Measurements from ENCODE around the gene LARP4B. TPM values are rescaled to one million over a fixed set of nuclear protein-coding genes. Genes with fewer than 3 reads are reported as not detected.

Gene LARP4B
- total and polyA plus RNA-seq, 2 of the 13 experiments (the other 11 are each of a cell fraction or from before 2014, with no cell fraction given): 19.5 to 30.2 TPM

DNA sequence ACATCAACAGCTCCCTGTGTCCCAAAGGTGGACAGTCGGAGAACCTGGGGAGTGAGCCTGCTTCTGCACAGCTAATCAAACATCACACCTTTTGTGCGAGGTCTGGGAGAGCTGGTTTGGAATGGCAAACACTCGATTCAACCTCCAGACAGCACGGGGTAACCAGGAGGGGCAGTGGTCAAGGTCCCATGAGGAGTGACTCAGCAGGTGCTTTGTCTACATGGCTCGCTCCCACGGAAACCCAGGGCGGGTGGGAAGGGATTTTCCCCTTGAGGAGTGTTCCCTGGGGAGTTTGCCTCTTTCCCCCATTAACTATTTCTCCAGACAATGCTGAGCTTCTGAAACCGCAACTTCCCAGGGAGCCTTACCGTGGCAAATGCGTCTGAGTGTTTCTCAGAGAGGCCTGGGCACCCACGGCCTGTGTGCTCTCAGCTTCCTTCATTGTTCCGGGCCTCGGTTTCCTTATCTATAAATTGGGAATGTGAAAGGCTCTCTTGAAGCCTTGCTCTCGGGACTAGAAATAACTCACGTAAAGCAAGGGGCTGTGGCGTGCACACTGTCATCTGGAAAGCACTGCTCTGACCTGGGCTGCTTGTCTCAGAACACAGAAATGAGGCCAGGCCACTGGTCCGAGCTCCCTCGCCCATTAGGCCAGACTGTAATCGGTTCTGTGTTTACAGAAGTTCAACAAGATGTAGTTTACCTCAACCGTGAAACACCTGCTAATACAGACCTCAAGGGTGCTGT is 42.7 kb upstream of the LARP4B start (continued):
- TF ChIP-seq BATF2 (CRISPR knock-in tag; IDR thresholded peaks at IDR 0.05): no peak
- peak; percentile 85 for TF ChIP-seq MAX (IDR thresholded peaks at IDR 0.05)
- no peak for TF ChIP-seq ZKSCAN5 (CRISPR knock-in tag; IDR thresholded peaks at IDR 0.05)
- TF ChIP-seq YEATS2 (CRISPR knock-in tag; IDR thresholded peaks at IDR 0.05; ENCODE audit: borderline replicate concordance): peak; percentile 41; the same call in 1 of the 2 replicates
- no peak for TF ChIP-seq ZNF709 (CRISPR knock-in tag; IDR thresholded peaks at IDR 0.05)
- TF ChIP-seq IRF9 (CRISPR knock-in tag; IDR thresholded peaks at IDR 0.05; ENCODE audit: borderline replicate concordance): peak; percentile 85
- no peak for TF ChIP-seq CAMTA2 (CRISPR knock-in tag; IDR thresholded peaks at IDR 0.05; ENCODE audit: borderline replicate concordance)
- TF ChIP-seq HOXA5 (CRISPR knock-in tag; IDR thresholded peaks at IDR 0.05): no peak
- TF ChIP-seq, protein P1, sequence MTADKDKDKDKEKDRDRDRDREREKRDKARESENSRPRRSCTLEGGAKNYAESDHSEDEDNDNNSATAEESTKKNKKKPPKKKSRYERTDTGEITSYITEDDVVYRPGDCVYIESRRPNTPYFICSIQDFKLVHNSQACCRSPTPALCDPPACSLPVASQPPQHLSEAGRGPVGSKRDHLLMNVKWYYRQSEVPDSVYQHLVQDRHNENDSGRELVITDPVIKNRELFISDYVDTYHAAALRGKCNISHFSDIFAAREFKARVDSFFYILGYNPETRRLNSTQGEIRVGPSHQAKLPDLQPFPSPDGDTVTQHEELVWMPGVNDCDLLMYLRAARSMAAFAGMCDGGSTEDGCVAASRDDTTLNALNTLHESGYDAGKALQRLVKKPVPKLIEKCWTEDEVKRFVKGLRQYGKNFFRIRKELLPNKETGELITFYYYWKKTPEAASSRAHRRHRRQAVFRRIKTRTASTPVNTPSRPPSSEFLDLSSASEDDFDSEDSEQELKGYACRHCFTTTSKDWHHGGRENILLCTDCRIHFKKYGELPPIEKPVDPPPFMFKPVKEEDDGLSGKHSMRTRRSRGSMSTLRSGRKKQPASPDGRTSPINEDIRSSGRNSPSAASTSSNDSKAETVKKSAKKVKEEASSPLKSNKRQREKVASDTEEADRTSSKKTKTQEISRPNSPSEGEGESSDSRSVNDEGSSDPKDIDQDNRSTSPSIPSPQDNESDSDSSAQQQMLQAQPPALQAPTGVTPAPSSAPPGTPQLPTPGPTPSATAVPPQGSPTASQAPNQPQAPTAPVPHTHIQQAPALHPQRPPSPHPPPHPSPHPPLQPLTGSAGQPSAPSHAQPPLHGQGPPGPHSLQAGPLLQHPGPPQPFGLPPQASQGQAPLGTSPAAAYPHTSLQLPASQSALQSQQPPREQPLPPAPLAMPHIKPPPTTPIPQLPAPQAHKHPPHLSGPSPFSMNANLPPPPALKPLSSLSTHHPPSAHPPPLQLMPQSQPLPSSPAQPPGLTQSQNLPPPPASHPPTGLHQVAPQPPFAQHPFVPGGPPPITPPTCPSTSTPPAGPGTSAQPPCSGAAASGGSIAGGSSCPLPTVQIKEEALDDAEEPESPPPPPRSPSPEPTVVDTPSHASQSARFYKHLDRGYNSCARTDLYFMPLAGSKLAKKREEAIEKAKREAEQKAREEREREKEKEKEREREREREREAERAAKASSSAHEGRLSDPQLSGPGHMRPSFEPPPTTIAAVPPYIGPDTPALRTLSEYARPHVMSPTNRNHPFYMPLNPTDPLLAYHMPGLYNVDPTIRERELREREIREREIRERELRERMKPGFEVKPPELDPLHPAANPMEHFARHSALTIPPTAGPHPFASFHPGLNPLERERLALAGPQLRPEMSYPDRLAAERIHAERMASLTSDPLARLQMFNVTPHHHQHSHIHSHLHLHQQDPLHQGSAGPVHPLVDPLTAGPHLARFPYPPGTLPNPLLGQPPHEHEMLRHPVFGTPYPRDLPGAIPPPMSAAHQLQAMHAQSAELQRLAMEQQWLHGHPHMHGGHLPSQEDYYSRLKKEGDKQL (CRISPR knock-in tag; IDR thresholded peaks at IDR 0.05; ENCODE audit: low read depth): peak; percentile 58; the same call in 1 of the 2 replicates
- peak; percentile 54 for TF ChIP-seq SP5 (CRISPR knock-in tag; IDR thresholded peaks at IDR 0.05; ENCODE audit: borderline replicate concordance, low read depth)
- TF ChIP-seq, protein P2, sequence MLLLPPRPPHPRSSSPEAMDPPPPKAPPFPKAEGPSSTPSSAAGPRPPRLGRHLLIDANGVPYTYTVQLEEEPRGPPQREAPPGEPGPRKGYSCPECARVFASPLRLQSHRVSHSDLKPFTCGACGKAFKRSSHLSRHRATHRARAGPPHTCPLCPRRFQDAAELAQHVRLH (CRISPR knock-in tag; IDR thresholded peaks at IDR 0.05; ENCODE audit: borderline replicate concordance, low read depth): peak; percentile 65; the same call in 1 of the 2 replicates
- TF ChIP-seq GLMP (CRISPR knock-in tag; IDR thresholded peaks at IDR 0.05; ENCODE audit: borderline replicate concordance): no peak
- TF ChIP-seq TCF12 (IDR thresholded peaks at IDR 0.05): no peak
- no peak for TF ChIP-seq TCF12 (CRISPR knock-in tag; IDR thresholded peaks at IDR 0.05)
- no peak for TF ChIP-seq ADNP (CRISPR knock-in tag; IDR thresholded peaks at IDR 0.05)
- no peak for TF ChIP-seq ZBTB26 (CRISPR knock-in tag; IDR thresholded peaks at IDR 0.05; ENCODE audit: borderline replicate concordance)
- TF ChIP-seq, protein P3, sequence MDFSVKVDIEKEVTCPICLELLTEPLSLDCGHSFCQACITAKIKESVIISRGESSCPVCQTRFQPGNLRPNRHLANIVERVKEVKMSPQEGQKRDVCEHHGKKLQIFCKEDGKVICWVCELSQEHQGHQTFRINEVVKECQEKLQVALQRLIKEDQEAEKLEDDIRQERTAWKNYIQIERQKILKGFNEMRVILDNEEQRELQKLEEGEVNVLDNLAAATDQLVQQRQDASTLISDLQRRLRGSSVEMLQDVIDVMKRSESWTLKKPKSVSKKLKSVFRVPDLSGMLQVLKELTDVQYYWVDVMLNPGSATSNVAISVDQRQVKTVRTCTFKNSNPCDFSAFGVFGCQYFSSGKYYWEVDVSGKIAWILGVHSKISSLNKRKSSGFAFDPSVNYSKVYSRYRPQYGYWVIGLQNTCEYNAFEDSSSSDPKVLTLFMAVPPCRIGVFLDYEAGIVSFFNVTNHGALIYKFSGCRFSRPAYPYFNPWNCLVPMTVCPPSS (IDR thresholded peaks at IDR 0.05): no peak
